ENCODE measurements around the gene ZNF558.

The ZNF558 gene

DNA sequence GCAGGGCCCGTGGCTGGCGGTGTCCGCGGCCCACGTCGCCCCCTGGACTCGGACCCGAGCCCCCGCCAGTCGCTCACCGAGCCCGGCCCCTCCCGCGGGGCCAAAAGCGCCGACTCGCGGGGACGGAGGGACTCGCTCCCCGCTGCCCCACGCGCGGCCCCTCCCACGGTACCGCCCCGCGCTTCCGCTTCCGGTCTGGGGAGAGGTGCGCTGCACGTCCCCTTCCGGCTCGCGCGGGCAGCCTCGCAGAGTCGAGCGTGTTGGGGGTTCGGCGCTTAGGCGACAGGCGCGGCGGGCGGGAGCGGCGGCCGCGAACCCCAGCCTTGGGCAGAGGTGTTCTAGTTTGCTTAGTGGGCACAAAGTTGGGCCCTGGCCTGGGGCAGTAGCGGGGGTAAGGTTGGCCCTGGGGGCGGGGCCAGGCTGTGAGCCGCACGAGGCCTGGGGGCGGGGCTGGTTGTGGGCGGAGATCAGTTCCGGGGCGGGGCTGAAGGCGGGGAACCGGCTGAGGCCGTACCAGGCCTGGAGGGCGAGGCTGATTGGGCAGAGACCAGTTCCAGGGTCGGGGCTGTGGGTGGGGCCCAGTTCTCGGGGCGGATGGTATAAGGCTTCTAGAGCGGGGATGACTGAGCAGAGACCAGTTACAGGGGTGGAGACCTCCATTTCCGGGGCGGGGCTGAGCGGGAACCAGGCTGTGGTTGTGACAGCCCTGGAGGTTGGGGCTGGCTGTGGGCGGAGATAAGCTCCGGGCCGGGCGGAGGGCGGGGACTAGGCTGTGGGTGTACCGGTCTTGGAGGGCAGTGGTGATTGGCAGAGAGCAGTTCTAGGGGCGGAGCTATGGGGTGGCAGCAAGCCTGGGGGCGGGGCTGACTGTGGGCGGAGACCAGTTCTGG lies at the start of gene ZNF558, which contains the start of gene MBD3L1:
ZNF558 (minus strand) TSS at position 173 of the 890 bp plus-strand sequence. CDS start 9,645 bp downstream, outside the sequence.
MBD3L1 (plus strand) TSS at position 246 of the 890 bp plus-strand sequence. CDS start 10,302 bp downstream, outside the sequence.
- DNase-seq: peak; percentile 99

DNA sequence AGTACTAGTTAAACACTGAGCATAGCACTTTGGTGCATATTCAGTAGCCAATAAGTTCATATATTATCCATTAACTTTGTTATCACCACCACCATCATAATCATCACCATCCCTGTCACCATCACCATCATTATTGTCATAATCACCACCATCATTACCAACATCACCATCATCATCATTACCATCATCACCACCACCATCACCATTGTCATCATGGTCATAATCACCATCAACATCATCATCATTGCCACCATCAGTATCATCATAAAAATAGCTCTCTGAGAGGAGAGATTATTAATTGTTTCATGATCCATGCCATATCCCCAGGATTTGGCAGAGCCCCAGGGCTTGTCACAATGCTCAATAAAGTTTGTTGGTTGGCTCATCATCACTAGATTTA lies 49.4 kb upstream of the ZNF558 start:
- no peak for DNase-seq

DNA sequence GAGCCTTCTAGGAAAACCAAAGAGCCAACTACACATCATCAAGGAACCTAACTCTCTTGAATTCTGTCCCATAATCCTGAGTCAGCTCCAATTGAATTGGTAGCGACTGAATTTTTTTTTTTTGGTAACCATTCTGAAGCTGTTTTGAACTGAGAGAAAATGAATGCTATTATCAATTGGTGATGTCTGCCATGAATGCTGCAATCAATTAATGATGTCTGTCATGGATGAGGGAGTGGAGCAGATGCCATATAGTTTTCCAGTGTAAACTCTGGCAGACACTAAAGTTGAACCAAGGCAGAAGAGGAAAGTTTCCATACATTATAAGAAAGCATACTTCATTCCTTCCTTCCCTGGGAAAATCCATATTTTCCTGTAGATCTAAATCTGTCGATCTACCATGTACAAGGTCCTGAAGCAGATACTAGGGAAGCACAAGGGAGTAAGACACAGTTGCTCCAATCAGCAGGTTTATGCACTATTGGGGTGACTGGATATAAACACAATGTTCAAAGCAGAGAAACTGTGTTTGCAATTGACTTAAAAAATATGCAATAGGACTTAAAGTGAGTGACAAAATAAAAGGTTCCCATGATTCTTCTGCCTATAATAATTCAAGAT lies 48.9 kb upstream of the ZNF558 start:
- DNase-seq: no peak

DNA sequence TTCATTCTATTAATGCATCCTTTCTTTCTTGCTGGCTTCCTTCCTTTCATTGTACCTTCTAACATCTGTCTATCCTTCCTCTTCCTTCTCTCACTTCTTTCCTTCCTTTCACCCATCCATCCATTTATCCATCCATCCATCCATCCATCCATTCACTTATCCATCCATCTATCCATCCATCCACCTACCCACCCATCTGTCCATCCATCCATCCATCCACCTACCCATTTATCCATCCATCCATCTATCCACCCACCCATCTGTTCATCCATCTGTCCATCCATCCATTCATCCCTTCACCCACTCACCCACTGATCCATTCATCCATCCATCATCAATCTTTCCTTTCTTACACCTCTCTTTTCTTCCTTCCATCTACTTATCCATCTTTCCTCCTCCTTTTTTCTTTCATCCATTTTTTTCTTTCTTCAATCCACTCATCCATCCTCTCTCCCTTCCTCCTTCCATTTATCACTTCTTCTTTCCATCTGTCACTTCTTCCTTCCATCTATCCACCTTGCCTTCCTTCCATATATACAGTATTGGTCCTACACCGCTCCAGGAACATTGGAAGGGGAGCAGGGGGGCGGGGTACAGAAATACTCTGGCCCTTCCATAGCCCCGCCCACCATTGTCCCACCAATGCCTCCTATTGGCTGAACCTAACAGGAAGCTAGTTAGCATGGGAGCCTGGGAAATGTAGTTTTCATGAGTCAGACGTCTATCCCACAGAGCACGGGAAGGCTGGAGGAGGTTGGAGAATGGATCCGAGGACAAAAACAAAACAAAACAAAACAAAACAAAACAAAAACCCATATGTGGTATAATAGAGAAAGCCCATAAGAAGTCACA lies 46.0 kb upstream of the ZNF558 start:
- DNase-seq: no peak

DNA sequence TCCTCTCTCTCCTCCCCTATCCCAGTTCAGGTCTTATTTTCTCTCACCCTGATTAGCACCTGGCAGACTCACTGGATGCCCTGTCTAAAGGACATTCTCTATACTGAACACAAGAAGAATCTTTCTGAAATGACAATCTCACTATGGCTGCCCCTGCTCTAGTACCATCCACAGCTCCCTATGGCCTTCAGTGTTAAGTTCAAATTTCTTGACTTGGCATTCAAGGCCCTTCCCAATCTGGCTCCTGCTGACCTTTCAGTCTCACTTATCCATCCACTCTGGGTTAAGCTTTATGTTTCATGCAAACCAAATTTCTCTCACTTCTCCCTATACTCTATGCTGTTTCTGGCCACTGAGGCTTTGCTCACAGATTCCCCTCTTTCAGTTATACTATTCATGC lies 34.2 kb upstream of the ZNF558 start:
- no peak for DNase-seq

DNA sequence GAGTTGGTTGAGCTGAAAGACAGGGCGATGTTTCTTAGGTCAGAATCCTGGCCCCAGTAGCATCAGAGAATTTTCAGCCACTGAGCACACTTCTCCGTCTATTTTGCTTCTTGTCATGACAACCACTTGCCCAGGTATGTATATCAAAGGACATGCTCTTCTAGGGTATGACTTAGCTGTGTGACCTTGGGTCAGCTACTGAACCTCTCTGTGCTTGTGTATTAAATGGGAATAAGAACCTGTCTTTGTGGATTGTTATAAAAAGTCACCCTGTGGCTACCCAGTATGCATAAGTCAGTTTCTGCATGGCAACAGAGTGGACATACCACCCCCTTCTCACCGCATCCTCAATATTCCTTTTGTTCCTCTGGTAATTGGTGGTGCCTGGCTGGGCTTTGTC lies 26.2 kb upstream of the ZNF558 start:
- DNase-seq: no peak

DNA sequence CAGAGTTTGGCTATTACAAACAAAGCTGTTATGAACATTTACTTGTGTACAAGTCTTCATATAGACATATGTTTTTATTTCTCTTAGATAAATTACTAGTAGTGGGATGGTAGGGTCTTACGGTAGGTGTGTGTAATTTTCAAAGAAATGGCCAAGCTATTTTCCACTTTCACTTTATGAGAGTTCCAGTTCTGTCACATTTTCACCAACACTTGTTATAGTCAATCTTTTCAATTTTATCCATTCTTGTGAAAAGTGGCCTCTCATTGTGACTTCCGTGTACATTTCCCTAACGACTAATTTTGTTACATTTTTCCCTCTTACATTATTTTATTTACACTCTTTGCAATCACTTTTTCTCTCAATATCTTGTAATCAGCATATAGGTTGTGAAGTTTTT lies 18.4 kb upstream of the ZNF558 start:
- no peak for DNase-seq

DNA sequence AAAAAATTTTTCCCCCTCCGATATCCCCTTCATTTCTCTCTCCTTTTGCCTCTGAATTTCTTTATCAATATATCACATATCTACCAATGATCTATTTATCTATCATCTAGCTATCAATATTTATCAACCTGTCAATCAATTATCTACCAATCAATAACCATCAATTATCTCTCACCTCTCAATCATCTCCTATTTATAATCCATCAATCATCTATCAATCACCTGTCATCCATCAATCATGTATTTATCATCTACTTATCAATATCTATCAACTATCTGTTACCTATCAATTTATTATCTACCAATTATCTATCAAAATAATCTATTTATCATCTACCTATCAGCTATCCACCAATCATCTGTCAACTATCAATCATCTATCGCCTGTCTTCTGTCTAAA lies 17.1 kb upstream of the ZNF558 start:
- no peak for DNase-seq

DNA sequence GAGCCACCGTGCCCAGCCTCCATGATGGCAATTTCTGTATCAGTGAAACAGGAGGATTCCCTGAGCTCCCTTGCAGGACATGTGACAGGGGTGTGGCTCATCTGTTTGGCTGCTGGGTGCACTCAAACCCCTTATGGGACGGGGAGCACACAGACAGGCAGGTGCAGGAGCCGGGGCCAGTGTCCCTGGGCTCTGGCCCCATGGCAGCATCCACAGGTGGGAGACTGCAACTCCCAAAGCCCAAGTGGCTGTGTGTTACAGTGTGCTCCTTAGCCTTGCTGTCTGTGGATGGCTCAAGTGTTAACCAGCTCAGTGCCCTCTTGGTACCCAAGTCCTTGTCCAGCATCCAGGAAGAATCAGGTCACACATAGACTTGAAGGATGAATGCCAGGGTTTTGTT lies 14.7 kb upstream of the ZNF558 start:
- no peak for DNase-seq

DNA sequence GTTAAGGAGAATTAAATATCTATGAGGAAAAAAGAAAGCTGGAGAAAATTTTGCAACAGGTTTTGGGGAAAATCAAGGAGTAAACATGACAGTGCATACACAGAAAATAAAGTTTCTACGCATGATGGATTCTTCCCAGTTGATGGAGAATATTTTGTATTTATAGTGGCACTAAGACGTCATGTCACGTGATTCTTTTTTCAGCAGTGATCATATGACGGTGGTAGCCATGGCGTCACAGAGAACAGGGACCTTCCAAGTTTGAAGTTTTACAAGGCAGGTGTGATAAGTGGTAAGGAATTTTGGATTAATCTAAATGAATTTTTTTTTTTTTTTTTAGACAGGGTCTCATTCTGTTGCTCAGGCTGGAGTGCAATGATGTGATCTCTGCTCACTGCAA lies 8.6 kb upstream of the ZNF558 start:
- DNase-seq: no peak

DNA sequence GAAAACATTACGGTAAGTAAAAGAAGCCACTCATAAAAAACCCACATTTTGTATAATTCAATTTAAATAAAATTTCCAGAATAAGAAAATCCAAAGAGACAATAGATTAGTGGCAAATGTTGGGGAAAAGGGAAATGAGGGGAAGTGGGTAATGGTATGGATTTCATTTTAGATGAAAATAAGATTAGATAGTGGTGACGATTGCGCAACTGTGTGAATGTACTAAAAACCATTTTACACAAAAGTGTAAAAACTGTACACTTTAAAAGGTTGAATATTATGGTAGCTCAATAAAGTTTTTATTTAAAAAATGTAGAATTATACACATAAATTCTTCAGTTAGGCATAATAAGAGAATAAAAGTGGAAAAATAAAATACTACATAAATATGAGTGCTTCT lies 3.8 kb upstream of the ZNF558 start:
- no peak for DNase-seq

DNA sequence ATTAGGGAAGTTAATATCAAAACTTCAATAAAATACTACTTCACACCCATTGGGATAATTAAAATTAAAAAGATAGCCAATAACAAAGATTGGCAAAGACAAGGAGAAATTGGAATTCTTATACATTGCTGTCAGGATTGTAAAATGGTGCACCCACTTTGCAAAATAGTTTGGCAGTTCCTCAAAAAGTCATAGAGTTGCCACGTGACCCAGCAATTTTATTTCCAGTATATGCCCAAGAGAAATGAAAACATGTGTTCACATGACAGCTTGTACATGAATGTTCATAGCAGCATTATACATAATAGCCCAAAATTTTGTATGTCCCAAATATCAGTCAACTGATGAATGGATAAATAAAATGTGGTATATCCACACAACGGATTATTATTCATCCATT lies 3.3 kb upstream of the ZNF558 start:
- DNase-seq: no peak

DNA sequence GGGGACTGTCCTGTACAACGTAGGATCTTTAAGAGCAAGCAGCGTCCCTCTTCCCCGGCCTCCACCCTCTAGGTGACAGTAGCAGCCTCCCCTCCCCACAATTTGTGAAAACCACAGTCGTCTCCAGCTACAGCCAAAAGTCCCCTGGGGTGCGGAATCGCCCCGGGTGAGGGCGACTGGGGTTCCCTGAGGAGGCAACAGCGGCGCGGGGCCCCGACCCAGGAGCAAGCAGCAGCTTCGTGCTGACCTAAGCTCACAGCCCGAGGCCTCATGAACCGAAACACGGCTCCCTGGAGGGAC lies 322 bp downstream of the ZNF558 start:
- no peak for DNase-seq

DNA sequence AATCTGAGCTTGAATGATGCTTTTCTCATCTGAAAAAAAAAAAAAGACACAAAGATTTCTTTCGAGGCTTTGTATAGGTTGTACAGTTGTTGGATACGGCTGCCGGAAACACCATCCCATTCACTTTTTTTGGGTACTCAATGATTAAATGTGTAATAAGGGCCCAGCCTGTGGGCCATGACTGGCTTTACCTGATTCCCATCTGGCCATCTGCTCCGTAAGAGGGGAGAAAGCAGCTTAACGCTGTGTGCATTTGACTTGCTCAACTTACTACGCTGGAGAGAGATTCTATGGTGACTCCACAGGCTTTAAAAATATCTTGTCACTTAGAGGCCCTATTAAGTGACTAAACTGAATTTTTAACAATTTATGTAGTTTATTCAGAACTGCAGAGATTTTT lies 731 bp downstream of the ZNF558 start:
- DNase-seq: no peak

DNA sequence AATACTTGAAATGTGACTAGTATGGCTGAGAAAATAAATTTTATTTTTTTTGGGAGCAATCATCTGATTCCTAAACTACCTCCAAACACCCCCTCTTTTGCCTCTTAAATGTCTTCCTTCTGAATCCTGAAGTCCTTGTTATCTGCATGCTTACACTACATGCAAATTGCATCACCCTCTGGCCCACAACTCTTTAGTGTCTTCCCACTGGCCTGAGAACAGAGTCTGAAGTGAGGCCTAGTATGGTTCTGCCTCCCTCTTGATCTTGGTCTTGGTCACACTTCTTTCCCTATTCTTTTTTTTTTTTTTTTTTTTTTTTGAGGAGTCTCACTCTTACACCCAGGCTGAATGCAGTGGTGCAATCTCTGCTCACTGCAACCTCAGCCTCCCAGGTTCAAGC lies 4.8 kb downstream of the ZNF558 start:
- no peak for DNase-seq

DNA sequence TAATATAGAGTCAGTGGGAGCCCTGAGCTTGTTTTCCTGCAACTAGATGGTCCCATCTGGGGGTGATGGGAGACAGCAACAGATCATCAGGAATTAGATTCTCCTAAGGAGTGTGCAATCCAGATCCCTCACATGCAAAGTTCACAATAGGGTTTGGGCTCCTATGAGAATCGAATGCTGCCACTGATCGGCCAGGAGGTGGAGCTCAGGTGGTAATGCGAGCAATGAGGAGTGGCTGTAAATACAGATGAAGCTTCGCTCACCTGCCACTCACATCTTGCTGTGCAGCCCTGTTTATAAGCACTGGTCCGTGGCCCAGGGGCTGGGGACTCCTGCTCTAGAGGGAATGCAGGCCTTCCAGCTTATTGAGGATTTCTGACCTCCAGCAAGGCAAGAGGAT lies 5.7 kb downstream of the ZNF558 start:
- DNase-seq: no peak

DNA sequence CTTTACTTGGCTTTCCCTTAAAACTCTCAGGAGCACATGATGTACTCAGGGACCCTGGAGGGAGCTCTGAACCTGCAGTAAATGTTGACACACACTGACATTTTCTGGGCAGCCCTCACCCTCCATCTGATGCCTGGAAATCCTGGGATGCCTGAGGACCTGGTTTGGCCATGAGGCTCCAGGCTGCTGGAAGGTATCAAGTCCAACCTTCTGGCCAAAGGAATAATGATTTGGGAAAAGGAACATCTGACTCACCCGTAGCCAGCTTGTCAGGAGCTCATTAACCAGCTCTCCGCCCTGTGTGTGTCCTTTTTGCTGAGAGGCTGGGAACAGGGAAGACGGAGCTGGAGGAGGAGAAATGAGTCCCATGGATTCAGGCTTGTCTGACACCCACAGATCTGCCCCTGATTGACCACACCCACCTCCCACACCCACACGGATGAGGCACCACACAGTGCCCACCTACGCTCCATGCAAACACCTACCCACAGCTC lies 10.3 kb downstream of the ZNF558 start:
- DNase-seq: no peak

DNA sequence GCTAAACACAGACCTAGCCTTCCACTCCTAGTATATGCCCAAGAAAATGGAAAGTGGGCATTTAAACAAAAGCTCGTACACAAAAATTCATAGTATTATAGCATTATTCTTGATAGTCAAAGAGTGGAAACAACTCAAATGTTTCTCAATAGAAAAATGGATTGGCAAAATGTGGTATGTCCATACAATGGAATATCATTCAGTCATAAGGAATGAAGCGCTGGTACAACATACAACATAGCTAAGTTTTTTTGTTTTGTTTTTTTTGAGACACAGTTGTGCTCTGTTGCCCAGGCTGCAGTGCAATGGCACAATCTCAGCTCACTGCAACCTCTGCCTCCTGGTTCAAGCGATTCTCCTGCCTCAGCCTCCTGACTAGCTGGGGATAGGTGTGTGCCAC lies 11.9 kb downstream of the ZNF558 start:
- no peak for DNase-seq

DNA sequence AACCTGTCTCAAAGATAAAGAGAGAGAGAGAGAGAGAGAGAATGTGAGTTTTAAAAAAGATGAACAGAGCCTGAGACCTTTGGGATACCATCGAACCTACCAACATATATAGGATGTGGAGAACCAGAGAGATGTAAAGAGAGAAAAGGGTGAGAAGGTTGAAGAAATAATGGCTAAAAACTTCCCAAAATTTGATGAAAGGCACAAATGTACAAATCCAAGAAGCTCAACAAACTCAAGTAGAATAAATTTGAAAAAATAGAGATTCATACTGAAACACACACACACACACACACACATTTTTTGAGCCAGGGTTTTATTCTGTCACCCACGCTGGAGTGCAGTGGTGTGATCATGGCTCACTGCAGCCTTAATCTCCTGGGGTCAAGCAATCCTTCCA lies 16.3 kb downstream of the ZNF558 start:
- no peak for DNase-seq

DNA sequence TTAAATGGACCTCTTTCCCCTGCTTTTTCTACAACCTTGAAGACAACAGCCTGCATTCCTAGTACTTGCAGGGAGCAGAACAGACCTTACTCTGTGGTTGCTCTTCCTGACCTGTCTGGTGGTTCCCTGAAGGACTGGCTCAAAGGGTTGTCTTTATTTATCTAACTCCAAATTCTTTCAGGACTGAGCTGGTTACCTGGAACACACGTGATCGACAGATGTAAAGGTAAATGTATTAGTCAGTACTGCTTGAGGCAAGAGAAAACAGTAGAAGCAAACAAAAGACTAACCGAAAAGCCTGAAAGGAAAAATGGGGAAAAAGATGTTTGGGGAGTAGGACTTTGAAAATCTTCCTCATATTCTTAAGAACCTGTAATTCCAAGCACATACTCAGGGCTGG lies 17.9 kb downstream of the ZNF558 start:
- DNase-seq: no peak

DNA sequence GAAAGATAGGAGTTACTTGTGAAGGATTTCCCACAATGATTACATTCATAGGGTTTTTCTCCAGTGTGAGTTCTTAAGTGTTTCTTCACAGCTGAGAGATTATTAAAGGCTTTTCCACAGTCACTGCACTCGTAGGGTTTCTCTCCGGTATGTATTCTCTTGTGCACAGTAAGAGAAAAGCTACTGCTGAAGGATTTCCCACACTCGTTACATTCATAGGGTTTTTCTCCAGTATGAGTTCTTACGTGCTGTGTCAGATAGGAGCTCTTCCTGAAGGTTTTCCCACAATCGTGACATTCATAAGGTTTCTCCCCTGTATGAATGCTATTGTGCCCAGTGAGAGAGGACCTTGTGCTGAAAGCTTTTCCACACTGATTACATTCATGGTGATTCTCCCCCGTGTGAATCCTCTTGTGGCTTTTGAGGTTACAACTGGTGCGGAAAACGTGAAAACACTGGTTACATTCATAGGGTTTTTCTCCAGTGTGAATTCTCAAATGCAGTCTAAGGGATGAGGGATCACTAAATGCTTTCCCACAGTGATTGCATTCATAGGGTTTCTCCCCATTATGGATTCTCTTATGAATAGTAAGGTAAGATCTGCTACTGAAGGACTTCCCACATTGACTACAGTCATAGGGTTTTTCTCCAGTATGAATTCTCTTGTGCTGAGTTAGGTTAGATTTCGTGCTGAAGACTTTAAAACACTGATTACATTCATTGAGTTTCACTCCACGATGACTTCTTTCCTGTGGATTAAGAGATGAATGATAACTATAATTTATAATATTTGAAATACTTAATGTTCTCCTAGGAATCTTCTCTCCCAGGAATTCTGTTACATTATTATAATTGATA lies 20.6 kb downstream of the ZNF558 start:
- no peak for DNase-seq

DNA sequence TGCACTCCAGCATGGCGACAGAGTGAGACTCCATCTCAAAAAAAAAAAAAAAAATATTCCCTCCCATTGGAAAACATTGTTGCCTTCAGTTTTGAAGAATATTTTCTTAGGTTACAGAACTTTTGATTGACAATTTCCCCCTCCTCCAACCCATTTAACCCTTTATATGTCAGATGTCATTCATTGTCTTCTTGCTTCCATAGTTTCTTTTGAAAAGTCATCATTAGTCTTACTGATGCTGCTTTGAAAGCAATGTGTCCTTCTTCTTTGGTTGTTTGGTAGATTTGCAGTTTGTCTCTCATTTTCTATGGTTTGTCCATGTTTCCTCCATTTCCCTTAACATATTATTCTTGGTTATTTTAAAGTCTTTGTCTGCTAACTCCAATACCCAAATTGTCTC lies 25.4 kb downstream of the ZNF558 start:
- no peak for DNase-seq

DNA sequence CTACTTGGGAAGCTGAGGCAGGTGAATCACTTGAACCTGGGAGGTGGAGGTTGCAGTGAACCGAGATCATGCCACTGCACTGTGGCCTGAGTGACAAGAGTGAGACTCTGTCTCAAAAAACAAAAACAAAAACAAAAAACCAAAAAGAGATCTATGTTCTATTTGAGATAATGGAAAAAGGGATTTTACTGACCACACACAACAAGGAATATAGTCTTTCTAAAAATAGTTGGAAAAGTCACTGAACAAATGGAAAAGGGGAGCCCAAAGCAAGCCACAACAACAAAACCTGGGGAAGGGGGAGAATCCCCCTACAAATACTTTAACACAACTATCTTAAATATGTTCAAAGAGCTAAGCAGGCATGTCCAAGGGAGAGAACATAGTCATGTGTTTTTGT lies 37.3 kb downstream of the ZNF558 start:
- no peak for DNase-seq

Data from femur (tissue), 1 donor.